Hepatocyte (in vitro differentiated cells): ENCODE measurements around the gene DXO. TPM values are rescaled to one million over a fixed set of nuclear protein-coding genes. Genes with fewer than 3 reads are reported as not detected.

ENCODE experiments used
- DNase-seq: peaks from one replicate; pipeline ENCODE4 v3.0.0-alpha.2; 2016; ENCODE audit warnings: low spot score
- H2AFZ ChIP-seq: fragments of 200-600 bp; sonication (generic); 2 replicates; pipeline ENCODE4 v1.6.0; 2016; ENCODE audit warnings: antibody characterized with exemption, mild to moderate bottlenecking
- H3K27ac ChIP-seq: fragments of 200-600 bp; sonication (generic); 2 replicates; pipeline ENCODE4 v1.5.1; 2016; ENCODE audit warnings: mild to moderate bottlenecking
- H3K27me3 ChIP-seq: fragments of 200-600 bp; sonication (generic); 2 replicates; pipeline ENCODE4 v1.6.1; 2016
- H3K36me3 ChIP-seq: fragments of 200-600 bp; sonication (generic); replicated peaks from 2 replicates; pipeline ENCODE4 v1.5.1; 2016; ENCODE audit warnings: low read depth; ENCODE audit not compliant: insufficient read depth
- H3K4me1 ChIP-seq: fragments of 200-600 bp; sonication (generic); 2 replicates; pipeline ENCODE4 v1.5.1; 2016; ENCODE audit warnings: mild to moderate bottlenecking, moderate library complexity; ENCODE audit not compliant: insufficient read depth
- H3K4me2 ChIP-seq: fragments of 200-600 bp; sonication (generic); 2 replicates; pipeline ENCODE4 v1.6.0; 2016
- H3K4me3 ChIP-seq: fragments of 200-600 bp; sonication (generic); 2 replicates; pipeline ENCODE4 v1.5.1; 2016; ENCODE audit warnings: mild to moderate bottlenecking
- H3K79me2 ChIP-seq: fragments of 200-600 bp; sonication (generic); 2 replicates; pipeline ENCODE4 v1.6.0; 2017; ENCODE audit warnings: mild to moderate bottlenecking
- H3K9me2 ChIP-seq: fragments of 200-600 bp; sonication (generic); replicated peaks from 2 replicates; pipeline ENCODE4 v1.6.0; 2017; ENCODE audit warnings: mild to moderate bottlenecking; ENCODE audit not compliant: insufficient read depth
- H3K9me3 ChIP-seq: fragments of 200-600 bp; sonication (generic); 2 replicates; pipeline ENCODE4 v1.5.1; 2016; ENCODE audit warnings: low read depth, mild to moderate bottlenecking
- H4K20me1 ChIP-seq: fragments of 200-600 bp; sonication (generic); 2 replicates; pipeline ENCODE4 v1.6.0; 2016; ENCODE audit warnings: mild to moderate bottlenecking; ENCODE audit not compliant: insufficient read depth, poor library complexity, severe bottlenecking
- EZH2 ChIP-seq: fragments of 200-600 bp; sonication (generic); IDR thresholded peaks from 2 replicates; pipeline ENCODE4 v1.6.1; 2016; ENCODE audit warnings: antibody characterized with exemption, mild to moderate bottlenecking, borderline replicate concordance
- EZH2phosphoT487 ChIP-seq: fragments of 200-600 bp; sonication (generic); IDR thresholded peaks from one replicate; pipeline ENCODE4 v1.6.1; 2018; ENCODE audit warnings: antibody characterized with exemption, mild to moderate bottlenecking, low read depth, moderate library complexity; ENCODE audit not compliant: unreplicated experiment, severe bottlenecking
- WGBS: methylation state at CpG from one replicate; pipeline ENCODE4 v1.1.6; 2016; ENCODE audit warnings: low lambda C conversion rate; ENCODE audit errors: missing lambda C conversion rate; 5-methylcytosine and 5-hydroxymethylcytosine counted together
- polyA plus RNA-seq: library from polyadenylated mRNA; unstranded; fragments of >200 nt; fragmentation: Nextera tagmentation; extraction: Ambion mirVana; gene quantifications from 2 replicates; pipeline ENCODE4 v1.2.1, GENCODE V29; 2016
- total RNA-seq: library from RNA; depleted of rRNA; stranded (reverse); fragments of >200 nt; gene quantifications from 2 replicates; pipeline ENCODE4 v1.2.3, GENCODE V29; 2014
- TF ChIP-seq, protein P1 (sequence below): fragments of 200-600 bp; sonication (generic); IDR thresholded peaks from 2 replicates; pipeline ENCODE4 v1.5.1; 2016; ENCODE audit warnings: antibody characterized with exemption, mild to moderate bottlenecking; ENCODE audit not compliant: poor library complexity

The DXO gene
- total and polyA plus RNA-seq, 2 experiments from 2014 or later, result 22.2 to 39.3 TPM

GRCh38 chr6:31971279-31971992, 502 bp downstream of the DXO start:
- Histone ChIP-seq H3K9me2 (no peaks in the 10 kb centered on the region), H4K20me1 (no peaks in the 10 kb centered on the region), H3K36me3 (no peaks in the 10 kb centered on the region), H3K27me3 (no peaks in the 10 kb centered on the region), H3K9me3 (no peaks in the 10 kb centered on the region), H3K79me2 (peaks cover 36% of the 10 kb centered on the region), H3K4me2 (peak overlapping the region; percentile 92), H2AFZ (peak overlapping the region; percentile 7), H3K4me3 (peak overlapping the region; percentile 58), H3K27ac (peak overlapping the region; percentile 95), H3K4me1 (peaks cover 19% of the 10 kb centered on the region)
- no peak for DNase-seq
- TF ChIP-seq EZH2, result no peak
- TF ChIP-seq EZH2phosphoT487, result no peak
- TF ChIP-seq, protein P1, sequence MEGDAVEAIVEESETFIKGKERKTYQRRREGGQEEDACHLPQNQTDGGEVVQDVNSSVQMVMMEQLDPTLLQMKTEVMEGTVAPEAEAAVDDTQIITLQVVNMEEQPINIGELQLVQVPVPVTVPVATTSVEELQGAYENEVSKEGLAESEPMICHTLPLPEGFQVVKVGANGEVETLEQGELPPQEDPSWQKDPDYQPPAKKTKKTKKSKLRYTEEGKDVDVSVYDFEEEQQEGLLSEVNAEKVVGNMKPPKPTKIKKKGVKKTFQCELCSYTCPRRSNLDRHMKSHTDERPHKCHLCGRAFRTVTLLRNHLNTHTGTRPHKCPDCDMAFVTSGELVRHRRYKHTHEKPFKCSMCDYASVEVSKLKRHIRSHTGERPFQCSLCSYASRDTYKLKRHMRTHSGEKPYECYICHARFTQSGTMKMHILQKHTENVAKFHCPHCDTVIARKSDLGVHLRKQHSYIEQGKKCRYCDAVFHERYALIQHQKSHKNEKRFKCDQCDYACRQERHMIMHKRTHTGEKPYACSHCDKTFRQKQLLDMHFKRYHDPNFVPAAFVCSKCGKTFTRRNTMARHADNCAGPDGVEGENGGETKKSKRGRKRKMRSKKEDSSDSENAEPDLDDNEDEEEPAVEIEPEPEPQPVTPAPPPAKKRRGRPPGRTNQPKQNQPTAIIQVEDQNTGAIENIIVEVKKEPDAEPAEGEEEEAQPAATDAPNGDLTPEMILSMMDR, result no peak
- WGBS, result 61% methylated on average over 29 of the region's 29 CpGs

- H3K4me2 ChIP-seq, result peak overlapping the region; percentile 92
- no peaks in the 10 kb centered on the region for H3K9me3 ChIP-seq
- no peak for TF ChIP-seq EZH2phosphoT487
- TF ChIP-seq, protein P1, result no peak
- TF ChIP-seq EZH2, result no peak
- H3K4me3 ChIP-seq, result no peak overlapping the region
- H4K20me1 ChIP-seq, result no peaks in the 10 kb centered on the region
- peak overlapping the region; percentile 95 for H3K27ac ChIP-seq
- H3K27me3 ChIP-seq, result no peaks in the 10 kb centered on the region
- no peak overlapping the region for H2AFZ ChIP-seq
- no peaks in the 10 kb centered on the region for H3K9me2 ChIP-seq
- H3K79me2 ChIP-seq, result peaks cover 36% of the 10 kb centered on the region
- no peaks in the 10 kb centered on the region for H3K36me3 ChIP-seq
- H3K4me1 ChIP-seq, result peaks cover 19% of the 10 kb centered on the region
- 94% methylated on average over 18 of the region's 18 CpGs for WGBS
- no peak for DNase-seq
Observed at GRCh38 chr6:31970604-31971271, 1.2 kb downstream of the DXO start.

DNA sequence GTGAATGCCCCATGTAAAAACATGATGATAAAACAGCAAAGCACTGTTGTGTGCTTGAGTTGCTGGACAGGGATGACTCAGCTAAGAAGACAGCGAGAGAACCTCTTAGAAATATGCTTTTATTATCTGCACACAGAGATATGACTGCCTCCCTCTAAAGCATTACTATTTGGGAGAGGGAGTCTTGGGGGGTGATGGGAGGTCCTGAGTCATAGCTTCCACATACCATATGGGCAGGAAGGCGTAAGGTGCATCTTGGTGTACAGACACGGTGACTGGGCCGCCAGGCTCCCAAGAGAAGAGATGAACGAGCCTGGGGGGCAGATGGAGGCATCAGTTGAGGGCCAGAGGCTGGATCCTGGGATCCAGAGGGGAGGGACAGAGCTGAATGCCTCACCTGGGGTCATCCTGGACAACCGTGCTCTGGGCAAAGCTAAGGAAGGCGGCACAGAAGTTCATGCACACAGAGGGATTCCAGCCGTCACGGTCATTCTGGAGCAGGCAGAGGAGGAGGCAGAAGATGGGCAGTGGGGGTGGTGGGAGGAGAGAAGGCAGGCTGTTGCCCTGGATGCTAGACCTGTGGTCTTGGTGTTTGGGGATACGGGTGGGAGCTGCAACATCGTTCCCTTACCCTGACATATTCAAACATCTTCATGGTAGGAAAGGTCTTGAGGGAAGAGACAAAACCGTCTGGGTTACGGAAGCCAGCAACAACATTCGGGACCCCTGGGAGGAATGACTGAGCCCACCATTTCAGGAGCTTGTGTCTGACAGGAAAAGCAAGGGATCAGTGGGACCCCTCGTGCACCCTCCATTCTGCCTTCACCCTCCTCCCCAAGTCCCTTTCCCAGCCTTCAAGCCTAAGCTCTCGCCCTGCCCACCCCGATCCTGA, 2.0 kb downstream of the DXO start:
- no peak for DNase-seq
- H3K79me2 ChIP-seq, result peaks cover 36% of the 10 kb centered on the region
- no peaks in the 10 kb centered on the region for H4K20me1 ChIP-seq
- no peaks in the 10 kb centered on the region for H3K36me3 ChIP-seq
- H3K4me3 ChIP-seq, result no peak overlapping the region
- no peaks in the 10 kb centered on the region for H3K9me3 ChIP-seq
- H3K4me2 ChIP-seq, result peak overlapping the region; percentile 92
- H3K27ac ChIP-seq, result peak overlapping the region; percentile 40
- H3K4me1 ChIP-seq, result peaks cover 19% of the 10 kb centered on the region
- H2AFZ ChIP-seq, result no peak overlapping the region
- TF ChIP-seq EZH2 (no peak), EZH2phosphoT487 (no peak)
- TF ChIP-seq, protein P1, result no peak
- no peaks in the 10 kb centered on the region for H3K9me2 ChIP-seq
- 88% methylated on average over 17 of the region's 17 CpGs for WGBS
- no peaks in the 10 kb centered on the region for H3K27me3 ChIP-seq
